Transverse colon (tissue), 4 donors: Measurements from ENCODE around the gene S1PR1.
"Not testable (repeated sequence)": the region's sequence is repeated elsewhere in the genome, so short reads cannot be mapped to it uniquely, and the experiment has no call there.

Source experiments
- CTCF ChIP-seq, 5 experiments: fragments of 200-600 bp in 3 of 5; fragments of 450-650 bp in 2 of 5; sonication (generic) in 3 of 5; IDR thresholded peaks; 1 replicate in 2 of 5; 2 replicates in 3 of 5; pipeline ENCODE4 v1.5.1; 2016 to 2017; ENCODE audit warnings: antibody characterized with exemption in 5 of 5, inconsistent platforms in 3 of 5, mild to moderate bottlenecking in 2 of 5, moderate library complexity in 1 of 5
- EP300 ChIP-seq: sonication (generic); formaldehyde crosslinking; IDR thresholded peaks from one replicate; pipeline ENCODE4 v1.6.1; 2017; ENCODE audit warnings: antibody characterized with exemption, low read depth
- POLR2A ChIP-seq: fragments of 450-650 bp; IDR thresholded peaks from one replicate; pipeline ENCODE4 v1.6.1; 2016; ENCODE audit warnings: antibody characterized with exemption, mild to moderate bottlenecking, moderate library complexity
- POLR2AphosphoS5 ChIP-seq, 3 donors: sonication (generic); formaldehyde crosslinking; IDR thresholded peaks; one replicate each; pipeline ENCODE4 v1.6.1; 2016; ENCODE audit warnings: antibody characterized with exemption in 3 of 3

- TF ChIP-seq CTCF (IDR thresholded peaks at IDR 0.05); POLR2A; POLR2AphosphoS5 (IDR thresholded peaks at IDR 0.05); EP300: not testable (repeated sequence)
These were observed 47.9 kb upstream of the S1PR1 start for GRCh38 chr1:101188968-101189367.
